ENCODE measurements around the gene ANKRD40. TPM values are rescaled to one million over a fixed set of nuclear protein-coding genes. Genes with fewer than 3 reads are reported as not detected.

ANKRD40 gene
- total RNA-seq, 2 donors from 2014 or later, result 21.3 to 27.0 TPM

DNA sequence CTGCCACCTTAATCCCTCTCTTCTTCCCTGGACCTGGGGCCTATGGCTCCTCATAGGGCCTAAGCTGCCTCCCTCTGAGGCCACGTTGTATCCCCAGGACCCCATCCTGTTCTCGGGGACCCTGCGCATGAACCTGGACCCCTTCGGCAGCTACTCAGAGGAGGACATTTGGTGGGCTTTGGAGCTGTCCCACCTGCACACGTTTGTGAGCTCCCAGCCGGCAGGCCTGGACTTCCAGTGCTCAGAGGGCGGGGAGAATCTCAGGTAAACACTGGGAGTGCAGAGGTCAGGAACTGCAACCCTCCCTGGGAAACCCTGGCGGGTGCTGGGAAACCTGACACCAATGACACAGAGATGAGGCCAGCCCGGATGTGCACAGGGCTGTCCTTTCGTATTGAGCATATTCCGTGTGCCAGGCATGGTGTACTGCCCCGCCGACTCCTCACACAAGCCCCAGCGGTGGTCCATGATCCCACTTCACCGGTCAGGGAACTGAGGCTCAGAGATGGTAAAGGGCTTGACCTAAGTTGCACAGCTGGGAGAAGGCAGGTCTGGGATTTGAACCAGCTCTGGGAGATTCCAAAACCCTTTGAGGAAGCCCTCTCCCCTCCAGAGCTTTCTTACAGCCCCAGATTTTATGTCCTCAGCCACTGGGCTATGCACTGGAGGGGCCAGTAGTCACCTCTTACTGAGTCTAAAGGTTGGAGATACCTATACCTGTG lies 22.9 kb downstream of the ANKRD40 start:
- H3K36me3 ChIP-seq (replicated peaks in 1 of 2; ENCODE audit: insufficient read depth in 1 of 2, low read depth in 2 of 2), result no peaks in the 10 kb centered on the region
- no peak overlapping the region for H3K4me3 ChIP-seq
- peak overlapping the region; percentile 54 to 98 (median 92) for H3K27ac ChIP-seq
- H3K4me1 ChIP-seq, result peaks cover 68% of the 10 kb centered on the region
- no peak for TF ChIP-seq POLR2A (IDR thresholded peaks at IDR 0.05)
- TF ChIP-seq, protein P1, sequence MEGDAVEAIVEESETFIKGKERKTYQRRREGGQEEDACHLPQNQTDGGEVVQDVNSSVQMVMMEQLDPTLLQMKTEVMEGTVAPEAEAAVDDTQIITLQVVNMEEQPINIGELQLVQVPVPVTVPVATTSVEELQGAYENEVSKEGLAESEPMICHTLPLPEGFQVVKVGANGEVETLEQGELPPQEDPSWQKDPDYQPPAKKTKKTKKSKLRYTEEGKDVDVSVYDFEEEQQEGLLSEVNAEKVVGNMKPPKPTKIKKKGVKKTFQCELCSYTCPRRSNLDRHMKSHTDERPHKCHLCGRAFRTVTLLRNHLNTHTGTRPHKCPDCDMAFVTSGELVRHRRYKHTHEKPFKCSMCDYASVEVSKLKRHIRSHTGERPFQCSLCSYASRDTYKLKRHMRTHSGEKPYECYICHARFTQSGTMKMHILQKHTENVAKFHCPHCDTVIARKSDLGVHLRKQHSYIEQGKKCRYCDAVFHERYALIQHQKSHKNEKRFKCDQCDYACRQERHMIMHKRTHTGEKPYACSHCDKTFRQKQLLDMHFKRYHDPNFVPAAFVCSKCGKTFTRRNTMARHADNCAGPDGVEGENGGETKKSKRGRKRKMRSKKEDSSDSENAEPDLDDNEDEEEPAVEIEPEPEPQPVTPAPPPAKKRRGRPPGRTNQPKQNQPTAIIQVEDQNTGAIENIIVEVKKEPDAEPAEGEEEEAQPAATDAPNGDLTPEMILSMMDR (IDR thresholded peaks at IDR 0.05), result peak in 1 of 7 experiments; percentile 1
- DNase-seq (peak; percentile 74 to 87 (median 80)), ATAC-seq (peak; percentile 62)
- WGBS, 2 donors, result 43 to 48% methylated on average over 3 to 15 of the region's 15 CpGs
- no peaks in the 10 kb centered on the region for H3K9me3 ChIP-seq
- H3K27me3 ChIP-seq, result no peaks in the 10 kb centered on the region
- intact Hi-C loops (cut with DNase I), result loop anchor here (5.0 kb wide), 1 partner anchor 37 kb away; no protein-coding TSS in a partner anchor

DNA sequence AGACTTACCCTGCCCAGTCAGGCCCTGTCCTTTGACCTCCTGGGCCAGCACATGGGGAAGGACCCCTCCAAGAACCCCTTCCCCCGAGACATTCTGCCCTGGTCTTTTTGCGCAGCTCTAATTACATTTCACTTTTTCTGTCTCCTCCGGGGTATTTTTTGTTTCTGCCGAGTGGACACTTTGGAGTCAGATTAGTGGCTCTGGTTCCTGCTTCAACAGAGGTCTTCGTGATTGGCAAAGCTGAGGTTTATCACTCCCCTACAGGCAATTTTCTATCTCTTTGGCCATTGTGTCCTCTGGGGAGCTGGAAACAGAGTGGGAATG lies 23.5 kb downstream of the ANKRD40 start:
- Histone ChIP-seq H3K9me3 (no peaks in the 10 kb centered on the region), H3K27ac (peak overlapping the region; percentile 54 to 98 (median 92)), H3K4me1 (peaks cover 63% of the 10 kb centered on the region), H3K4me3 (no peak overlapping the region), H3K27me3 (no peaks in the 10 kb centered on the region), H3K36me3 (replicated peaks in 1 of 2; ENCODE audit: insufficient read depth in 1 of 2, low read depth in 2 of 2) (no peaks in the 10 kb centered on the region)
- ATAC-seq (no peak), DNase-seq (no peak)
- 75 to 76% methylated on average over 5 of the region's 5 CpGs for WGBS, 2 donors
- TF ChIP-seq POLR2A (IDR thresholded peaks at IDR 0.05), result no peak
- TF ChIP-seq, protein P1 (IDR thresholded peaks at IDR 0.05), result no peak
- intact Hi-C loops (cut with DNase I), result loop anchor here (5.0 kb wide), 1 partner anchor 37 kb away; no protein-coding TSS in a partner anchor

DNA sequence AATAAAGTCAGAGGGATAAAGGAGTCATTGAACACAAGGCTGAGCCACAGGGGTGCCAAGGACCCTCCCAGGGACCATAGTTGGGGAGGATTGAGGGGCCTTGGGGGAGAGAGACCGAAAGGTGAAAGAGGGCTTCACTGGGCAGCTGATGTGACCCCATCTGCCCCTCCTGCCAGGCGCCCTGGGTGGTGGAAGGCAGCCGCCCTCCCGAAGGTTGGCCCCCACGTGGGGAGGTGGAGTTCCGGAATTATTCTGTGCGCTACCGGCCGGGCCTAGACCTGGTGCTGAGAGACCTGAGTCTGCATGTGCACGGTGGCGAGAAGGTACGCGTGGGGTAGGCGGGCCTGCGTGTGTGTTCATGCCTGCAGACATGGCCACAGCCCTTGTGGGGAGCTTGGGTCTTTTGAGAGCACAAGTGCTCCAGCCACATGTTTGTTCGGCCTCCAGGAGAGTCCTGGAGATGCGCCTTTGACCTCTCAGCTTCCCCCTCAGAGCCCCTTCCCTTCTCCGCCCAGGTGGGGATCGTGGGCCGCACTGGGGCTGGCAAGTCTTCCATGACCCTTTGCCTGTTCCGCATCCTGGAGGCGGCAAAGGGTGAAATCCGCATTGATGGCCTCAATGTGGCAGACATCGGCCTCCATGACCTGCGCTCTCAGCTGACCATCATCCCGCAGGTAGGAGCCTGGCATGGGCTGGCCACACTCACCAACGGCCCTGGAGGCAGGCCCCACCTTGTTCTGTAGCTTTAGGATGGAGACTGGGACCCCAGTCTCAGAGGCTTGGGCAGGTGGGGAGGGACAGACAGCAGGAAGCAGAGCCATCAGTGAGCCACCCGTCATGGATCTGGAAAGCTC lies 24.1 kb downstream of the ANKRD40 start:
- no peak for ATAC-seq
- intact Hi-C loops (cut with DNase I), result loop anchor here (5.0 kb wide), 1 partner anchor 36 kb away; no protein-coding TSS in a partner anchor
- Histone ChIP-seq H3K9me3 (no peaks in the 10 kb centered on the region), H3K27ac (peak overlapping the region; percentile 54 to 98 (median 92)), H3K4me3 (no peak overlapping the region), H3K4me1 (peaks cover 57% of the 10 kb centered on the region), H3K27me3 (no peaks in the 10 kb centered on the region), H3K36me3 (replicated peaks in 1 of 2; ENCODE audit: insufficient read depth in 1 of 2, low read depth in 2 of 2) (no peaks in the 10 kb centered on the region)
- no peak for TF ChIP-seq POLR2A (IDR thresholded peaks at IDR 0.05)
- TF ChIP-seq, protein P1 (IDR thresholded peaks at IDR 0.05), result no peak
- peak in 1 of 4 donors; percentile 16 for DNase-seq
- 91 to 95% methylated on average over 24 to 28 of the region's 28 CpGs for WGBS, 2 donors

DNA sequence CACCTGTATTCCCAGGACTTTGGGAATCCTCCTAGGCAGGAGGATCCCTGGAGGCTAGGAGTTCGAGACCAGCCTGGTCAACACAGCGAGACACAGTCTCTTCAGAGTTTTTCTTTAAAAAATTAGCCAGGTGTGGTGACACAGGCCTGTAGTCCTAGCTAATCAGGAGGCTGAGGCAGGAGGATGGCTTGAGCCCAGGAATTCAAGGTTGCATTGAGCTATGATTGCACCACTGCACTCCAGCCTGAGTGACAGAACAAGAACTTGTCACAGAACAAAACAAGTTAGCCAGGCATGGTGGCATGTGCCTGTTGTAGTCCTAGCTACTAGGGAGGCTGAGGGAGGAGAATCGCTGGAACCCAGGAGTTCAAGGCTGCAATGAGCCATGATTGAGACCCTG lies 24.8 kb downstream of the ANKRD40 start:
- no peaks in the 10 kb centered on the region for H3K27me3 ChIP-seq
- H3K27ac ChIP-seq, result peak overlapping the region in 3 of 4 donors; percentile 9 to 93 (median 19)
- DNase-seq (peak in 3 of 4 donors; percentile 26 to 71 (median 39)), ATAC-seq (no peak)
- no peaks in the 10 kb centered on the region for H3K9me3 ChIP-seq
- H3K36me3 ChIP-seq (replicated peaks in 1 of 2; ENCODE audit: insufficient read depth in 1 of 2, low read depth in 2 of 2), result no peaks in the 10 kb centered on the region
- H3K4me1 ChIP-seq, result peaks cover 50% of the 10 kb centered on the region
- no peak overlapping the region for H3K4me3 ChIP-seq
- no peak for TF ChIP-seq POLR2A (IDR thresholded peaks at IDR 0.05)
- intact Hi-C loops (cut with DNase I), result loop anchor here (5.0 kb wide), 1 partner anchor 36 kb away; no protein-coding TSS in a partner anchor
- 88 to 92% methylated on average over 3 of the region's 3 CpGs for WGBS, 2 donors

DNA sequence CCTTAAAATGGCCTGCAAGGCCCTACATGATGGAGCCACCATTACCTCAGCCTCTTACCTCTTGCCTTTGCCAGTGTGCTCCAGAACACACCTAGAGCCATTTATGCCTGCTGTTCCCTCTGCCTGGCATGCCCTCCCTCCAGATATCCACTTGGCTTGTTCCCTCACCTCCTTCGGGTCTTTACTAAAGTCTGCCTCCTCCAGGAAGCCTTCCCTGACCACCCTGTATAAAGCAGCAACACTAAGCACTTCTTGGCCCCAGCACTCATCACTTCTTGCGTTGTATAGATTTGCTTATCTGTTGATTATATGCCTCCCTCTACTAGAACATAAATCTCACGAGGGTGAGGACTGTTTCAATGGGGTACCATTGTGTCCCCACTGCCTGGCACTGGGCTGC lies 25.3 kb downstream of the ANKRD40 start:
- peak overlapping the region in 2 of 4 donors; percentile 9 to 14 for H3K27ac ChIP-seq
- no peak overlapping the region for H3K4me3 ChIP-seq
- ATAC-seq (no peak), DNase-seq (no peak)
- no peaks in the 10 kb centered on the region for H3K36me3 ChIP-seq (replicated peaks in 1 of 2; ENCODE audit: insufficient read depth in 1 of 2, low read depth in 2 of 2)
- WGBS, 2 donors, result 52 to 73% methylated on average over 3 of the region's 3 CpGs
- TF ChIP-seq, protein P1 (IDR thresholded peaks at IDR 0.05), result no peak
- TF ChIP-seq POLR2A (IDR thresholded peaks at IDR 0.05), result no peak
- H3K27me3 ChIP-seq, result no peaks in the 10 kb centered on the region
- H3K4me1 ChIP-seq, result peaks cover 45% of the 10 kb centered on the region
- intact Hi-C loops (cut with DNase I), result loop anchor here (5.0 kb wide), 1 partner anchor 35 kb away; no protein-coding TSS in a partner anchor
- no peaks in the 10 kb centered on the region for H3K9me3 ChIP-seq
